A549 (cell line): ENCODE data around the gene GZF1. TPM values are rescaled to one million over a fixed set of nuclear protein-coding genes. Genes with fewer than 3 reads are reported as not detected.

Experiments used
- ATAC-seq, 2 experiments: fragments of 200-7000 bp in 1 of 2; fragments of >200 bp in 1 of 2; cut with Nextera tagmentation in 1 of 2; cut with Tn5 transposase in 1 of 2; 3 replicates each; pipeline versions ENCODE4 v1.8.0 to v1.9.1; 2018 to 2020; ENCODE audit warnings: mild to moderate bottlenecking in 1 of 2, moderate library complexity in 1 of 2
- CTCF ChIA-PET: fragments of 300-600 bp; sonication (Branson Sonifier 250); formaldehyde crosslinking; extraction: SDS; loops from one replicate; lab custom pipeline; 2021; ENCODE audit warnings: antibody characterized with exemption, inconsistent platforms; lab: Yijun Ruan, JAX
- POLR2A ChIA-PET: fragments of 350-600 bp; formaldehyde crosslinking; extraction: SDS; loops from one replicate; lab custom pipeline; 2021; ENCODE audit warnings: antibody characterized with exemption, inconsistent platforms; lab: Yijun Ruan, JAX
- DNase-seq, 2 experiments: peaks; one replicate each; pipeline versions ENCODE4 v3.0.0 to v3.0.0-alpha.2; 2011 to 2016; ENCODE audit warnings: low read depth in 1 of 2, low spot score in 1 of 2
- FAIRE-seq: peaks from 2 replicates; lab custom pipeline; 2011; peaks lifted over from hg19 to GRCh38; lab: Jason Lieb, UNC
- H3K27ac ChIP-seq, 2 experiments: fragments of >200 bp; sonication (Bioruptor Twin); formaldehyde crosslinking; 3 replicates each; pipeline ENCODE4 v1.5.1; 2016 to 2017
- H3K4me1 ChIP-seq: fragments of >200 bp; sonication (Bioruptor Twin); formaldehyde crosslinking; 3 replicates; pipeline ENCODE4 v1.6.1; 2016
- H3K4me2 ChIP-seq: fragments of >200 bp; sonication (Bioruptor Twin); formaldehyde crosslinking; 3 replicates; pipeline ENCODE4 v1.6.1; 2016
- H3K4me3 ChIP-seq: fragments of >200 bp; sonication (Bioruptor Twin); formaldehyde crosslinking; 3 replicates; pipeline ENCODE4 v1.5.1; 2016
- H3K9me3 ChIP-seq: fragments of >200 bp; sonication (Bioruptor Twin); formaldehyde crosslinking; 3 replicates; pipeline ENCODE4 v1.6.1; 2016
- BHLHE40 ChIP-seq: IDR thresholded peaks from 2 replicates; pipeline ENCODE4 v1.6.1; 2012; ENCODE audit warnings: low read depth, low read length, inconsistent platforms
- CEBPB ChIP-seq, 2 experiments: fragments of >200 bp in 1 of 2; sonication (Bioruptor Twin) in 1 of 2; formaldehyde crosslinking in 1 of 2; IDR thresholded peaks; 2 replicates each; pipeline ENCODE4 v1.6.1; 2012 to 2016
- CHD4 ChIP-seq: fragments of 200-600 bp; sonication (generic); IDR thresholded peaks from 2 replicates; pipeline ENCODE4 v1.6.1; 2016; ENCODE audit warnings: antibody characterized with exemption, mild to moderate bottlenecking, borderline replicate concordance
- EHF ChIP-seq: fragments of 250-450 bp; sonication (Bioruptor Pico); IDR thresholded peaks from 2 replicates; pipeline ENCODE4 v1.5.0; 2020; ENCODE audit warnings: mild to moderate bottlenecking
- EHMT2 ChIP-seq: fragments of 200-600 bp; sonication (generic); IDR thresholded peaks from 2 replicates; pipeline ENCODE4 v1.6.1; 2016; ENCODE audit warnings: antibody characterized with exemption, low read depth, mild to moderate bottlenecking, moderate library complexity
- EP300 ChIP-seq, 2 experiments: fragments of >200 bp; sonication (Bioruptor Twin); formaldehyde crosslinking; IDR thresholded peaks; 2 replicates in 1 of 2; 3 replicates in 1 of 2; pipeline ENCODE4 v1.6.1; 2016 to 2017
- ESRRA ChIP-seq: fragments of 150-350 bp; IDR thresholded peaks from 2 replicates; pipeline ENCODE4 v1.6.1; 2014; ENCODE audit warnings: mild to moderate bottlenecking, low read length, borderline replicate concordance
- FOSB ChIP-seq: fragments of 250-450 bp; sonication (Bioruptor Pico); IDR thresholded peaks from 2 replicates; pipeline ENCODE4 v1.5.0; 2020; ENCODE audit warnings: mild to moderate bottlenecking, moderate library complexity
- FOXS1 ChIP-seq: fragments of 250-450 bp; sonication (Bioruptor Pico); IDR thresholded peaks from 2 replicates; pipeline ENCODE4 v1.5.0; 2020; ENCODE audit warnings: mild to moderate bottlenecking, moderate library complexity
- HDAC2 ChIP-seq: fragments of 200-600 bp; sonication (generic); IDR thresholded peaks from 2 replicates; pipeline ENCODE4 v1.6.1; 2016
- HEYL ChIP-seq: fragments of 250-450 bp; sonication (Bioruptor Pico); IDR thresholded peaks from 2 replicates; pipeline ENCODE4 v1.8.0; 2021; ENCODE audit warnings: mild to moderate bottlenecking, moderate library complexity
- HOXB13 ChIP-seq: fragments of 250-450 bp; sonication (Bioruptor Pico); IDR thresholded peaks from 2 replicates; pipeline ENCODE4 v1.5.0; 2020; ENCODE audit warnings: low read depth, mild to moderate bottlenecking, moderate library complexity
- HOXB5 ChIP-seq: fragments of 250-450 bp; sonication (Bioruptor Pico); IDR thresholded peaks from 2 replicates; pipeline ENCODE4 v1.5.0; 2020; ENCODE audit warnings: mild to moderate bottlenecking, moderate library complexity
- MYC ChIP-seq: IDR thresholded peaks from 2 replicates; pipeline ENCODE4 v1.6.1; 2012; ENCODE audit warnings: mild to moderate bottlenecking, inconsistent platforms, low read length, improper control_type of control experiment, borderline replicate concordance
- NFE2L2 ChIP-seq: fragments of 150-350 bp; conservative IDR thresholded peaks from 2 replicates; pipeline ENCODE4 v1.6.1; 2014; ENCODE audit warnings: low read length
- POLR2A ChIP-seq: IDR thresholded peaks from 2 replicates; pipeline ENCODE4 v1.6.1; 2012; ENCODE audit warnings: mild to moderate bottlenecking, low read length
- RAD21 ChIP-seq, 2 experiments: fragments of >200 bp in 1 of 2; sonication (Bioruptor Twin) in 1 of 2; formaldehyde crosslinking in 1 of 2; IDR thresholded peaks in 1 of 2; conservative IDR thresholded peaks in 1 of 2; 2 replicates in 1 of 2; 3 replicates in 1 of 2; pipeline ENCODE4 v1.6.1; 2012 to 2018; ENCODE audit warnings: inconsistent platforms in 1 of 2
- RCOR1 ChIP-seq: fragments of 150-350 bp; IDR thresholded peaks from 2 replicates; pipeline ENCODE4 v1.6.1; 2014; ENCODE audit warnings: antibody characterized with exemption, low read length, low read depth
- RFX5 ChIP-seq: fragments of 450-650 bp; IDR thresholded peaks from 2 replicates; pipeline ENCODE4 v1.7.1; 2014; ENCODE audit warnings: antibody characterized with exemption, mild to moderate bottlenecking, moderate library complexity
- SREBF2 ChIP-seq: fragments of 450-650 bp; IDR thresholded peaks from 2 replicates; pipeline ENCODE4 v1.6.1; 2014; ENCODE audit warnings: mild to moderate bottlenecking, moderate library complexity
- TP53 ChIP-seq: fragments of 250-450 bp; sonication (Bioruptor Pico); IDR thresholded peaks from 2 replicates; pipeline ENCODE4 v1.5.0; 2021; ENCODE audit warnings: mild to moderate bottlenecking, moderate library complexity
- ZC3H11A ChIP-seq: fragments of 450-650 bp; IDR thresholded peaks from 2 replicates; pipeline ENCODE4 v1.6.1; 2014; ENCODE audit warnings: antibody characterized with exemption, mild to moderate bottlenecking
- ZNF302 ChIP-seq: fragments of 250-450 bp; sonication (Bioruptor Pico); IDR thresholded peaks from 2 replicates; pipeline ENCODE4 v1.9.0; 2021; ENCODE audit warnings: inconsistent platforms, mild to moderate bottlenecking, moderate library complexity
- ZSCAN20 ChIP-seq: fragments of 250-450 bp; sonication (Bioruptor Pico); IDR thresholded peaks from 2 replicates; pipeline ENCODE4 v1.8.0; 2022; ENCODE audit warnings: mild to moderate bottlenecking, moderate library complexity
- WGBS: methylation state at CpG from one replicate; pipeline ENCODE4 v1.1.6; 2017; ENCODE audit errors: missing lambda C conversion rate; 5-methylcytosine and 5-hydroxymethylcytosine counted together
- polyA plus RNA-seq, 4 experiments: library from polyadenylated mRNA; depleted of rRNA in 3 of 4; stranded (reverse); fragments of >200 nt; fragmentation: RNase III in 1 of 4; extraction: RNeasy Plus Mini Kit Qiagen cat#74134 plus additional on column Dnase treatment in 1 of 4; gene quantifications; 2 replicates in 3 of 4; 3 replicates in 1 of 4; pipeline ENCODE4 v1.2.3, GENCODE V29; 2011 to 2017
- TF ChIP-seq, protein P1 (sequence below): IDR thresholded peaks from 2 replicates; pipeline ENCODE4 v1.6.1; 2012
- TF ChIP-seq, protein P2 (sequence below): fragments of >200 bp; sonication (Bioruptor Twin); formaldehyde crosslinking; IDR thresholded peaks from 2 replicates; pipeline ENCODE4 v1.6.1; 2016
- TF ChIP-seq, protein P3 (sequence below): IDR thresholded peaks from 2 replicates; pipeline ENCODE4 v1.6.1; 2012
- TF ChIP-seq, protein P4 (sequence below): fragments of 450-650 bp; IDR thresholded peaks from 2 replicates; pipeline ENCODE4 v1.6.1; 2014; ENCODE audit warnings: antibody characterized with exemption
- TF ChIP-seq, protein P5 (sequence below): fragments of 200-600 bp; sonication (generic); IDR thresholded peaks from 2 replicates; pipeline ENCODE4 v1.6.1; 2016; ENCODE audit warnings: antibody characterized with exemption, mild to moderate bottlenecking, moderate library complexity

Gene GZF1
- polyA plus RNA-seq, 2 of the 4 experiments (the other 2 are of a cell fraction) = 13.2 to 24.7 TPM

DNA sequence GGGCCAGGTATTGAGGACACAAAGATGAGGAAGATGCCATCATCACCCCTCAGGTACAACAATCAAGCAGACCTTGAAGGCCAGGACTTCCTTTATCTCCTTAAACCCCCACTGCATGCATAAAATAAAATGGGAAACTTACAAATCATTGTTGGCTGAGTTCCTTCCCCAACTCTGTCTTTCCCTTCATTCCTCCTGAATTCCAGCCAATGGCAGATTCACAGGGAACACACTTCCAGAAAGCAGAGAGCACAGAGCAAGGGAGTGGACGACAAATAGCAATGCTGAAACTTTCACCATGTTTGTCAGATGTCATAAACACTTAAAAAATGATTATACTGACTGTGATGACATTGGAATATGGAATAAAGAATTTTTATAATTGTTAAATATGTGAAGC, 48.7 kb upstream of the GZF1 start:
- no peak for ATAC-seq
- ChIA-PET POLR2A (no interaction called here), CTCF (interaction anchor here (0.7 to 1.1 kb wide), 3 partner anchors 28 to 108 kb away, joined by 3 to 7 read pairs (median 4); partner anchors contain the start of gene NAPB)
- Histone ChIP-seq H3K4me3 (no peak overlapping the region), H3K9me3 (peaks cover 5% of the 10 kb centered on the region; the same call in 2 of the 3 replicates), H3K4me2 (no peak overlapping the region), H3K27ac (no peak overlapping the region), H3K4me1 (no peaks in the 10 kb centered on the region)
- 21% methylated on average over 1 of the region's 1 CpG for WGBS
- peak; percentile 49 for FAIRE-seq
- no peak for DNase-seq
- TF ChIP-seq HDAC2 (no peak), BHLHE40 (no peak), POLR2A (no peak), RFX5 (no peak), HOXB13 (CRISPR knock-in tag) (no peak), FOSB (no peak), ESRRA (no peak), EHF (CRISPR knock-in tag) (no peak), EP300 (IDR thresholded peaks at IDR 0.05) (no peak)
- TF ChIP-seq, protein P1, sequence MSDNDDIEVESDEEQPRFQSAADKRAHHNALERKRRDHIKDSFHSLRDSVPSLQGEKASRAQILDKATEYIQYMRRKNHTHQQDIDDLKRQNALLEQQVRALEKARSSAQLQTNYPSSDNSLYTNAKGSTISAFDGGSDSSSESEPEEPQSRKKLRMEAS = no peak

DNA sequence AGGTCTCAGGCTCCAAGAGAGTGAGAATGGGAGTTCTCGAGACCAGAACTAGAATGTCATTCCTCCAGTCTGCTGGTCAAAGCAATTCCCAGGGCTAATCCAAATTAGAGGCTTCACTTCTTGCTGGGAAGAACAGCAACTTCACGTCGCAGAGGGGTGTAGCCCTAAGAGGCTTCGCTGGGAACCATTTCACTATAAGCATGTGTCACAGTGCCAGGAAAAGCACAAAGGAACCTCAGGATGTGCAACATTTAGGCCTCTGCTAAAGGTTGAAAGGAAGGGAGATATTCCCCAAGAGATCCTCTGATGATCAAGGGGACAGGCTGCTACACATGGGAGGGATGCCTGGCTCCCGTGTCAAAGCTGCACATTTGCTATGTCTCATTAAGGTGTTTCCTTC, 47.3 kb upstream of the GZF1 start:
- ATAC-seq = no peak
- TF ChIP-seq RAD21 (conservative IDR thresholded peaks at IDR 0.05 in 1 of 2, IDR thresholded peaks at IDR 0.05 in 1 of 2) = no peak
- TF ChIP-seq BHLHE40 = no peak
- TF ChIP-seq EHMT2 = no peak
- TF ChIP-seq ESRRA = no peak
- TF ChIP-seq, protein P2, sequence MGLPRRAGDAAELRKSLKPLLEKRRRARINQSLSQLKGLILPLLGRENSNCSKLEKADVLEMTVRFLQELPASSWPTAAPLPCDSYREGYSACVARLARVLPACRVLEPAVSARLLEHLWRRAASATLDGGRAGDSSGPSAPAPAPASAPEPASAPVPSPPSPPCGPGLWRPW = no peak
- no peak for TF ChIP-seq FOSB
- no peak for TF ChIP-seq EP300 (IDR thresholded peaks at IDR 0.05)
- TF ChIP-seq, protein P3, sequence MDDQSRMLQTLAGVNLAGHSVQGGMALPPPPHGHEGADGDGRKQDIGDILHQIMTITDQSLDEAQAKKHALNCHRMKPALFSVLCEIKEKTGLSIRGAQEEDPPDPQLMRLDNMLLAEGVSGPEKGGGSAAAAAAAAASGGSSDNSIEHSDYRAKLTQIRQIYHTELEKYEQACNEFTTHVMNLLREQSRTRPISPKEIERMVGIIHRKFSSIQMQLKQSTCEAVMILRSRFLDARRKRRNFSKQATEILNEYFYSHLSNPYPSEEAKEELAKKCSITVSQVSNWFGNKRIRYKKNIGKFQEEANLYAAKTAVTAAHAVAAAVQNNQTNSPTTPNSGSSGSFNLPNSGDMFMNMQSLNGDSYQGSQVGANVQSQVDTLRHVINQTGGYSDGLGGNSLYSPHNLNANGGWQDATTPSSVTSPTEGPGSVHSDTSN = no peak
- TF ChIP-seq MYC = no peak
- TF ChIP-seq, protein P1 = no peak
- no peak for TF ChIP-seq TP53 (CRISPR knock-in tag)
- TF ChIP-seq EHF (CRISPR knock-in tag) = no peak
- TF ChIP-seq HDAC2 = no peak
- TF ChIP-seq CEBPB (IDR thresholded peaks at IDR 0.05) = no peak
- TF ChIP-seq, all 56 proteins: peak for 0
- Histone ChIP-seq H3K4me3 (no peak overlapping the region), H3K4me1 (no peaks in the 10 kb centered on the region), H3K27ac (no peak overlapping the region), H3K4me2 (no peak overlapping the region), H3K9me3 (peaks cover 5% of the 10 kb centered on the region; the same call in 1 of the 3 replicates)
- FAIRE-seq (no peak), DNase-seq (no peak)
- CTCF ChIA-PET = interaction anchor here (1.3 to 1.4 kb wide), 2 partner anchors 25 to 630 kb away, joined by 3 to 4 read pairs; no protein-coding TSS in a partner anchor
- WGBS = 49% methylated on average over 5 of the region's 5 CpGs
- POLR2A ChIA-PET = no interaction called here

DNA sequence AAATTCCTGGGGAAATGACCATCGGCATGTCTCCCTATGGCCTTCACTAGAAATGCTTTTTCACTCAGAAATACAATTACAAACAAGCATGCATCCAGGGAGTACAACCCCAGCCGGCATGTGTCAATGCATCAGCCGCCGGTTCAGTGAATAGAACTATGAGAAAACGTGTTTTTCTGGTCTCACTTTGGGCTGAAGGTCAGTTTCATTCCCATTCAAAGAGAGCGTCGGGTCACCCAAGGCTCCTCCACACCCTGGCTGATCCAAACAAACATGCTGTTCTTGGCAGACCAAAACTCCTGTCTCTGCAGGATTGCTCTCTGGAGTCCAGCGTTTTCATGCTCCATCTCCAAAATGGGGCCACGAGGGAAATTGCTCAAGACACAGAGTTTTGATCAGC, 46.9 kb upstream of the GZF1 start:
- ATAC-seq = no peak
- 39% methylated on average over 9 of the region's 9 CpGs for WGBS
- Histone ChIP-seq H3K4me3 (no peak overlapping the region), H3K27ac (no peak overlapping the region), H3K4me1 (no peaks in the 10 kb centered on the region), H3K9me3 (peaks cover 5% of the 10 kb centered on the region; the same call in 1 of the 3 replicates), H3K4me2 (no peak overlapping the region)
- no peak for FAIRE-seq
- ChIA-PET POLR2A (no interaction called here), CTCF (interaction anchor here (1.3 kb wide), 2 partner anchors 26 to 630 kb away, joined by 4 to 6 read pairs; no protein-coding TSS in a partner anchor)
- no peak for DNase-seq
- TF ChIP-seq, protein P4, sequence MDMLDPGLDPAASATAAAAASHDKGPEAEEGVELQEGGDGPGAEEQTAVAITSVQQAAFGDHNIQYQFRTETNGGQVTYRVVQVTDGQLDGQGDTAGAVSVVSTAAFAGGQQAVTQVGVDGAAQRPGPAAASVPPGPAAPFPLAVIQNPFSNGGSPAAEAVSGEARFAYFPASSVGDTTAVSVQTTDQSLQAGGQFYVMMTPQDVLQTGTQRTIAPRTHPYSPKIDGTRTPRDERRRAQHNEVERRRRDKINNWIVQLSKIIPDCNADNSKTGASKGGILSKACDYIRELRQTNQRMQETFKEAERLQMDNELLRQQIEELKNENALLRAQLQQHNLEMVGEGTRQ = no peak
- TF ChIP-seq MYC (no peak), CHD4 (no peak), HEYL (no peak), FOXS1 (CRISPR knock-in tag) (no peak), TP53 (CRISPR knock-in tag) (no peak), NFE2L2 (no peak), FOSB (no peak), HOXB5 (no peak), RCOR1 (no peak), ZNF302 (CRISPR knock-in tag) (no peak), ZSCAN20 (CRISPR knock-in tag) (no peak), ZC3H11A (no peak), HOXB13 (CRISPR knock-in tag) (no peak), SREBF2 (no peak)
- TF ChIP-seq, protein P5, sequence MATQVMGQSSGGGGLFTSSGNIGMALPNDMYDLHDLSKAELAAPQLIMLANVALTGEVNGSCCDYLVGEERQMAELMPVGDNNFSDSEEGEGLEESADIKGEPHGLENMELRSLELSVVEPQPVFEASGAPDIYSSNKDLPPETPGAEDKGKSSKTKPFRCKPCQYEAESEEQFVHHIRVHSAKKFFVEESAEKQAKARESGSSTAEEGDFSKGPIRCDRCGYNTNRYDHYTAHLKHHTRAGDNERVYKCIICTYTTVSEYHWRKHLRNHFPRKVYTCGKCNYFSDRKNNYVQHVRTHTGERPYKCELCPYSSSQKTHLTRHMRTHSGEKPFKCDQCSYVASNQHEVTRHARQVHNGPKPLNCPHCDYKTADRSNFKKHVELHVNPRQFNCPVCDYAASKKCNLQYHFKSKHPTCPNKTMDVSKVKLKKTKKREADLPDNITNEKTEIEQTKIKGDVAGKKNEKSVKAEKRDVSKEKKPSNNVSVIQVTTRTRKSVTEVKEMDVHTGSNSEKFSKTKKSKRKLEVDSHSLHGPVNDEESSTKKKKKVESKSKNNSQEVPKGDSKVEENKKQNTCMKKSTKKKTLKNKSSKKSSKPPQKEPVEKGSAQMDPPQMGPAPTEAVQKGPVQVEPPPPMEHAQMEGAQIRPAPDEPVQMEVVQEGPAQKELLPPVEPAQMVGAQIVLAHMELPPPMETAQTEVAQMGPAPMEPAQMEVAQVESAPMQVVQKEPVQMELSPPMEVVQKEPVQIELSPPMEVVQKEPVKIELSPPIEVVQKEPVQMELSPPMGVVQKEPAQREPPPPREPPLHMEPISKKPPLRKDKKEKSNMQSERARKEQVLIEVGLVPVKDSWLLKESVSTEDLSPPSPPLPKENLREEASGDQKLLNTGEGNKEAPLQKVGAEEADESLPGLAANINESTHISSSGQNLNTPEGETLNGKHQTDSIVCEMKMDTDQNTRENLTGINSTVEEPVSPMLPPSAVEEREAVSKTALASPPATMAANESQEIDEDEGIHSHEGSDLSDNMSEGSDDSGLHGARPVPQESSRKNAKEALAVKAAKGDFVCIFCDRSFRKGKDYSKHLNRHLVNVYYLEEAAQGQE = no peak
- TF ChIP-seq, protein P1 = no peak
